K562 (cell line): Measurements from ENCODE around the gene ARMH1. TPM values are rescaled to one million over a fixed set of nuclear protein-coding genes. Genes with fewer than 3 reads are reported as not detected.

Experiments used
- ATAC-seq: fragments of 200-7000 bp; cut with Tn5 transposase; 3 replicates; pipeline ENCODE4 v1.9.1; 2020; ENCODE audit warnings: moderate library complexity
- BruUV-seq: library from RNA; stranded (reverse); fragments of 400-500 nt; replicated peaks from 2 replicates; lab custom pipeline; 2021; lab: Mats Ljungman, UMichigan
- CTCF ChIA-PET: fragments of 300-600 bp; formaldehyde crosslinking; extraction: SDS; loops from one replicate; lab custom pipeline; 2021; ENCODE audit warnings: low intra/inter-chr PET ratio; lab: Yijun Ruan, JAX
- POLR2A ChIA-PET: fragments of 300-600, 350-650 bp; sonication (Branson Sonifier 250); formaldehyde crosslinking; extraction: SDS; loops from one replicate; lab custom pipeline; 2021; ENCODE audit warnings: antibody characterized with exemption, inconsistent platforms; lab: Yijun Ruan, JAX
- DNase-seq, 4 experiments: peaks; one replicate each; pipeline versions ENCODE4 v3.0.0 to v3.0.0-alpha.2; 2011 to 2018; ENCODE audit warnings: low spot score in 3 of 4, mixed read lengths in 3 of 4; ENCODE audit errors: extremely low read depth in 1 of 4
- FAIRE-seq: peaks from 2 replicates; lab custom pipeline; 2011; peaks lifted over from hg19 to GRCh38; lab: Jason Lieb, UNC
- H2AFZ ChIP-seq: 2 replicates; pipeline ENCODE4 v1.6.0; 2011; ENCODE audit warnings: low read depth, low read length, control low read depth, inconsistent platforms
- H3K27ac ChIP-seq: fragments of 200-600 bp; 3 replicates; pipeline ENCODE4 v1.8.0; 2011; ENCODE audit warnings: low read depth, mild to moderate bottlenecking, control low read depth, inconsistent platforms, low read length, moderate library complexity, mixed read lengths; ENCODE audit errors: extremely low read depth
- H3K27me3 ChIP-seq, 2 experiments: fragments of 300-600 bp in 1 of 2; 2 replicates in 1 of 2; 3 replicates in 1 of 2; pipeline versions ENCODE4 v1.6.0 to v1.8.0; 2011; ENCODE audit warnings: inconsistent platforms in 2 of 2, low read length in 2 of 2, mild to moderate bottlenecking in 1 of 2, mixed read lengths in 1 of 2, moderate library complexity in 1 of 2; ENCODE audit not compliant: control insufficient read depth in 2 of 2, insufficient read depth in 2 of 2
- H3K36me3 ChIP-seq: fragments of 300-600 bp; 3 replicates; pipeline ENCODE4 v1.8.0; 2011; ENCODE audit warnings: mild to moderate bottlenecking, low read length, inconsistent platforms; ENCODE audit not compliant: control insufficient read depth, insufficient read depth
- H3K4me1 ChIP-seq, 2 experiments: fragments of 200-600 bp in 1 of 2; replicated peaks in 1 of 2; 2 replicates in 1 of 2; 3 replicates in 1 of 2; pipeline versions ENCODE4 v1.5.1 to v1.8.0; 2011; ENCODE audit warnings: inconsistent platforms in 2 of 2, low read length in 2 of 2, mild to moderate bottlenecking in 1 of 2, mixed read lengths in 1 of 2, moderate library complexity in 1 of 2; ENCODE audit not compliant: control insufficient read depth in 2 of 2, insufficient read depth in 2 of 2
- H3K4me2 ChIP-seq: 2 replicates; pipeline ENCODE4 v1.6.1; 2011; ENCODE audit warnings: low read length, control low read depth, inconsistent platforms, mixed read lengths; ENCODE audit not compliant: insufficient read depth
- H3K4me3 ChIP-seq: fragments of 200-600 bp; sonication (generic), shearing (Covaris generic); 2 replicates; pipeline ENCODE4 v1.5.1; 2016; ENCODE audit warnings: control low read depth, inconsistent platforms
- H3K79me2 ChIP-seq: fragments of 200-600 bp; 3 replicates; pipeline ENCODE4 v1.8.0; 2011; ENCODE audit warnings: low read length, inconsistent platforms; ENCODE audit not compliant: control insufficient read depth, insufficient read depth
- H3K9ac ChIP-seq, 2 experiments: 2 replicates each; pipeline versions ENCODE4 v1.6.0 to v1.6.1; 2011; ENCODE audit warnings: low read depth in 2 of 2, low read length in 2 of 2, control low read depth in 1 of 2, inconsistent platforms in 1 of 2, mild to moderate bottlenecking in 1 of 2, mixed read lengths in 1 of 2; ENCODE audit not compliant: insufficient read depth in 1 of 2
- H3K9me1 ChIP-seq: one replicate; pipeline ENCODE4 v1.6.0; 2011; ENCODE audit warnings: inconsistent platforms, mild to moderate bottlenecking, low read length, moderate library complexity; ENCODE audit not compliant: control insufficient read depth, insufficient read depth
- H3K9me3 ChIP-seq: replicated peaks from 2 replicates; pipeline ENCODE4 v1.5.1; 2011; ENCODE audit warnings: low read depth, low read length, inconsistent platforms; ENCODE audit not compliant: control insufficient read depth, insufficient read depth
- H4K20me1 ChIP-seq: replicated peaks from 2 replicates; pipeline ENCODE4 v1.6.1; 2011; ENCODE audit warnings: low read length, inconsistent platforms, mixed read lengths; ENCODE audit not compliant: control insufficient read depth, insufficient read depth
- AFF4 ChIP-seq: sonication (generic); formaldehyde crosslinking; IDR thresholded peaks from 2 replicates; pipeline ENCODE4 v1.8.0; 2023; ENCODE audit warnings: mild to moderate bottlenecking, missing genetic modification reagents
- CCNT2 ChIP-seq: IDR thresholded peaks from 2 replicates; pipeline ENCODE4 v1.6.1; 2011; ENCODE audit warnings: borderline replicate concordance, low read depth, mild to moderate bottlenecking, moderate library complexity, mixed read lengths, low read length; ENCODE audit not compliant: insufficient read length; ENCODE audit errors: extremely low read depth
- CREB5 ChIP-seq: fragments of 250-450 bp; sonication (Bioruptor Pico); IDR thresholded peaks from 2 replicates; pipeline ENCODE4 v1.5.0; 2020; ENCODE audit warnings: mild to moderate bottlenecking
- CREM ChIP-seq: IDR thresholded peaks from 2 replicates; pipeline ENCODE4 v1.6.1; 2014; ENCODE audit warnings: antibody characterized with exemption, low read depth
- EP300 ChIP-seq: IDR thresholded peaks from 2 replicates; pipeline ENCODE4 v1.6.1; 2012; ENCODE audit warnings: low read length, improper control_type of control experiment
- FOXM1 ChIP-seq, 2 experiments: fragments of 450-650 bp in 1 of 2; sonication (generic) in 1 of 2; formaldehyde crosslinking in 1 of 2; IDR thresholded peaks; 2 replicates each; pipeline versions ENCODE4 v1.6.1 to v1.9.0; 2017 to 2022; ENCODE audit warnings: low read depth in 2 of 2, mild to moderate bottlenecking in 2 of 2, missing genetic modification reagents in 1 of 2, moderate library complexity in 1 of 2
- GABPB2 ChIP-seq: fragments of 250-450 bp; sonication (Bioruptor Pico); conservative IDR thresholded peaks from 2 replicates; pipeline ENCODE4 v1.5.1; 2021; ENCODE audit warnings: mild to moderate bottlenecking
- MED1 ChIP-seq: sonication (generic); formaldehyde crosslinking; IDR thresholded peaks from 2 replicates; pipeline ENCODE4 v1.8.1; 2023; ENCODE audit warnings: missing genetic modification reagents, borderline replicate concordance
- POLR3G ChIP-seq: IDR thresholded peaks from 2 replicates; pipeline ENCODE4 v1.6.1; 2011; ENCODE audit not compliant: insufficient read length, insufficient replicate concordance; ENCODE audit errors: extremely low read depth
- RFX1 ChIP-seq: fragments of 450-650 bp; IDR thresholded peaks from 2 replicates; pipeline ENCODE4 v1.6.1; 2016; ENCODE audit warnings: mild to moderate bottlenecking, moderate library complexity
- ZBTB7A ChIP-seq: IDR thresholded peaks from 2 replicates; pipeline ENCODE4 v1.6.1; 2011; ENCODE audit warnings: low read depth, mild to moderate bottlenecking, low read length, moderate library complexity, borderline replicate concordance; ENCODE audit not compliant: control insufficient read depth
- ZKSCAN1 ChIP-seq: fragments of 150-350 bp; IDR thresholded peaks from 2 replicates; pipeline ENCODE4 v1.6.1; 2016; ENCODE audit warnings: low read depth, low read length
- ZNF133 ChIP-seq: fragments of 250-450 bp; sonication (Bioruptor Pico); IDR thresholded peaks from 2 replicates; pipeline ENCODE4 v1.4.0; 2020; ENCODE audit warnings: mild to moderate bottlenecking
- ZNF134 ChIP-seq: fragments of 250-450 bp; sonication (Bioruptor Pico); conservative IDR thresholded peaks from 2 replicates; pipeline ENCODE4 v1.4.0; 2020
- WGBS: fragments of 100-300 bp; shearing (Covaris generic); methylation state at CpG from one replicate; pipeline ENCODE4 v1.1.6; 2016; ENCODE audit warnings: low coverage, mixed read lengths; ENCODE audit not compliant: insufficient coverage; ENCODE audit errors: missing lambda C conversion rate; 5-methylcytosine and 5-hydroxymethylcytosine counted together
- in situ Hi-C: fragments of 300-500 bp; cut with MboI; formaldehyde crosslinking; loops from 4 replicates; pipeline ENCODE4 v1.15.0; 2018; ENCODE audit warnings: inconsistent platforms, mixed read lengths
- intact Hi-C: fragments of 100-400 bp; cut with micrococcal nuclease; formaldehyde crosslinking; loops from 2 replicates; pipeline ENCODE4 v1.14.2; 2022
- polyA plus RNA-seq, 8 experiments: library from polyadenylated mRNA; depleted of rRNA in 4 of 8; stranded (reverse) in 5 of 8; unstranded in 3 of 8; fragments of >200 nt; fragmentation: Nextera tagmentation in 2 of 8; fragmentation: Illumina TruSeq in 1 of 8; extraction: Ambion mirVana in 2 of 8; extraction: Trizol in 1 of 8; gene quantifications; 2 replicates each; pipeline versions ENCODE4 v1.2.1 to v1.2.3, GENCODE V29; 2011 to 2014; ENCODE audit warnings: inconsistent platforms in 1 of 8, missing spikeins in 1 of 8
- total RNA-seq, 7 experiments: library from RNA; depleted of rRNA in 6 of 7; stranded (reverse); fragments of >200 nt in 6 of 7; fragmentation: Illumina TruSeq in 2 of 7; extraction: Trizol in 2 of 7; gene quantifications; 2 replicates each; pipeline versions ENCODE4 v1.2.1 to v1.2.3, GENCODE V29; 2011 to 2021; ENCODE audit warnings: low replicate concordance in 1 of 7

The ARMH1 gene
- total and polyA plus RNA-seq, 9 of the 15 experiments (the other 6 are each of a cell fraction or from before 2014, with no cell fraction given), result 0.41 TPM; not detected in 8

- ChIA-PET CTCF (interaction anchor here (0.6 to 1.4 kb wide), 2 partner anchors 20 to 55 kb away, joined by 3 to 4 read pairs; no protein-coding TSS in a partner anchor), POLR2A (interaction anchor here (0.9 to 2.6 kb wide), 4 partner anchors 11 to 99 kb away, joined by 3 to 10 read pairs (median 4); partner anchors contain the start of gene RPS8)
- peaks cover 4% of the 10 kb centered on the region for H3K9me1 ChIP-seq
- H3K36me3 ChIP-seq, result no peaks in the 10 kb centered on the region
- H3K27ac ChIP-seq, result peak overlapping the region; percentile 16; the same call in 1 of the 3 replicates
- no TSS peak for BruUV-seq
- ATAC-seq, result no peak
- peaks cover 10 to 16% of the 10 kb centered on the region in 2 experiments for H3K27me3 ChIP-seq
- DNase-seq, result peak in 1 of 4 experiments; percentile 52
- H4K20me1 ChIP-seq, result no peaks in the 10 kb centered on the region
- peak overlapping the region; percentile 58 for H2AFZ ChIP-seq
- H3K9me3 ChIP-seq, result no peaks in the 10 kb centered on the region
- WGBS, result 24% methylated on average over 5 of the region's 5 CpGs
- intact Hi-C loops (loop anchor here (1.0 kb wide), 1 partner anchor 23 kb away; no protein-coding TSS in a partner anchor), in situ Hi-C loops (no loop called here)
- no peaks in the 10 kb centered on the region for H3K79me2 ChIP-seq
- H3K4me2 ChIP-seq, result no peak overlapping the region
- H3K9ac ChIP-seq, result no peak overlapping the region
- H3K4me3 ChIP-seq, result no peak overlapping the region
- FAIRE-seq, result peak; percentile 40
- H3K4me1 ChIP-seq, result peaks cover 23 to 37% of the 10 kb centered on the region in 2 experiments
- TF ChIP-seq ZNF133 (CRISPR knock-in tag), result no peak
- TF ChIP-seq EP300, result peak; percentile 57
- no peak for TF ChIP-seq FOXM1 (IDR thresholded peaks at IDR 0.05; ENCODE audit: low read depth)
- 0 out of 2 replicates have a peak, but pooled peaks have one; percentile 69 for TF ChIP-seq FOXM1 (CRISPR knock-in tag; IDR thresholded peaks at IDR 0.05; ENCODE audit: low read depth)
- no peak for TF ChIP-seq RFX1
- no peak for TF ChIP-seq GABPB2
- no peak for TF ChIP-seq ZNF134 (CRISPR knock-in tag)
- no peak for TF ChIP-seq MED1
- no peak for TF ChIP-seq AFF4
- TF ChIP-seq CREB5 (CRISPR knock-in tag), result no peak
- TF ChIP-seq ZBTB7A, result no peak
- no peak for TF ChIP-seq ZKSCAN1
- no peak for TF ChIP-seq POLR3G
- no peak for TF ChIP-seq CREM
- TF ChIP-seq CCNT2, result no peak
Observed at GRCh38 chr1:44676484-44677200, 2.1 kb downstream of the ARMH1 start.
